NOMO-1 treated with dmso at 0.1 percent for 144 hours (cell line): ENCODE results near the gene ENAH.

Experiments used
- DNase-seq: peaks from one replicate; lab custom pipeline; 2025; ENCODE audit not compliant: unreplicated experiment; lab: John Stamatoyannopoulos, UW

The ENAH gene

GRCh38 chr1:225608014-225608796 lies 44.7 kb downstream of the ENAH start:
- no peak for DNase-seq

- DNase-seq, result no peak
These were observed 45.6 kb downstream of the ENAH start for GRCh38 chr1:225607355-225607754.

- no peak for DNase-seq
These were observed 49.2 kb downstream of the ENAH start for GRCh38 chr1:225603538-225604354.

GRCh38 chr1:225602590-225603206 lies 50.2 kb downstream of the ENAH start:
- DNase-seq, result no peak

- no peak for DNase-seq
These were observed 50.9 kb downstream of the ENAH start for GRCh38 chr1:225601902-225602589.

GRCh38 chr1:225598847-225599246 lies 54.1 kb downstream of the ENAH start:
- DNase-seq, result no peak

- no peak for DNase-seq
These were observed 54.9 kb downstream of the ENAH start for GRCh38 chr1:225597926-225598575.

GRCh38 chr1:225596736-225597135 lies 56.2 kb downstream of the ENAH start:
- DNase-seq, result no peak

- DNase-seq, result no peak
These were observed 56.9 kb downstream of the ENAH start for GRCh38 chr1:225595974-225596551.

GRCh38 chr1:225595452-225595851 lies 57.5 kb downstream of the ENAH start:
- no peak for DNase-seq

- no peak for DNase-seq
These were observed 59.5 kb downstream of the ENAH start for GRCh38 chr1:225593414-225593813.

- no peak for DNase-seq
These were observed 60.4 kb downstream of the ENAH start for GRCh38 chr1:225592362-225593025.

- DNase-seq, result no peak
These were observed 65.6 kb downstream of the ENAH start for GRCh38 chr1:225587310-225587709.

- no peak for DNase-seq
These were observed 71.7 kb downstream of the ENAH start for GRCh38 chr1:225581186-225581585.

GRCh38 chr1:225580238-225581099 lies 72.5 kb downstream of the ENAH start:
- no peak for DNase-seq

- no peak for DNase-seq
These were observed 74.5 kb downstream of the ENAH start for GRCh38 chr1:225578251-225578977.

GRCh38 chr1:225577241-225577640 lies 75.7 kb downstream of the ENAH start:
- DNase-seq, result no peak

GRCh38 chr1:225573216-225573615 lies 79.7 kb downstream of the ENAH start:
- no peak for DNase-seq
